ENCODE results near the gene CEP290. TPM values are rescaled to one million over a fixed set of nuclear protein-coding genes. Genes with fewer than 3 reads are reported as not detected.

The CEP290 gene
- total and polyA plus RNA-seq, 2 of the 13 experiments (the other 11 are each of a cell fraction or from before 2014, with no cell fraction given), result 2.4 to 10.8 TPM

DNA sequence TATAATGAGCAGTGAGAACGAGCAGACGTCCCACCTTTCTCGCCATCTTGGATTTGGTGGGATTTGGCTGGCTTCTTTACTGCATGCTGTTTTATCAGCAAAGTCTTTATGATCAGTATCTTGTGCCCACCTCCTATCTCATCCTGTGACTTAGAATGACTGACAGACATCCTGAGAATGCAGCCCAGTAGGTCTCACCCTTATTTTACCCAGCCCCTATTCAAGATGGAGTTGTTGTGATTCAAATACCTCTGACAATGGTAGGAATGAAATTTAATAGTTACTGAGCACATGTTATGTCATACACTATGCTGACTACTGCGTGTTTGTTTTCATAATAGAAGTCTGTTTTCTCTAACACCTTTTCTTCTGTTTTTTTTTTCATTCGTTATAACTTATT lies 2.1 kb upstream of the CEP290 start (continued):
- TF ChIP-seq, protein P1, sequence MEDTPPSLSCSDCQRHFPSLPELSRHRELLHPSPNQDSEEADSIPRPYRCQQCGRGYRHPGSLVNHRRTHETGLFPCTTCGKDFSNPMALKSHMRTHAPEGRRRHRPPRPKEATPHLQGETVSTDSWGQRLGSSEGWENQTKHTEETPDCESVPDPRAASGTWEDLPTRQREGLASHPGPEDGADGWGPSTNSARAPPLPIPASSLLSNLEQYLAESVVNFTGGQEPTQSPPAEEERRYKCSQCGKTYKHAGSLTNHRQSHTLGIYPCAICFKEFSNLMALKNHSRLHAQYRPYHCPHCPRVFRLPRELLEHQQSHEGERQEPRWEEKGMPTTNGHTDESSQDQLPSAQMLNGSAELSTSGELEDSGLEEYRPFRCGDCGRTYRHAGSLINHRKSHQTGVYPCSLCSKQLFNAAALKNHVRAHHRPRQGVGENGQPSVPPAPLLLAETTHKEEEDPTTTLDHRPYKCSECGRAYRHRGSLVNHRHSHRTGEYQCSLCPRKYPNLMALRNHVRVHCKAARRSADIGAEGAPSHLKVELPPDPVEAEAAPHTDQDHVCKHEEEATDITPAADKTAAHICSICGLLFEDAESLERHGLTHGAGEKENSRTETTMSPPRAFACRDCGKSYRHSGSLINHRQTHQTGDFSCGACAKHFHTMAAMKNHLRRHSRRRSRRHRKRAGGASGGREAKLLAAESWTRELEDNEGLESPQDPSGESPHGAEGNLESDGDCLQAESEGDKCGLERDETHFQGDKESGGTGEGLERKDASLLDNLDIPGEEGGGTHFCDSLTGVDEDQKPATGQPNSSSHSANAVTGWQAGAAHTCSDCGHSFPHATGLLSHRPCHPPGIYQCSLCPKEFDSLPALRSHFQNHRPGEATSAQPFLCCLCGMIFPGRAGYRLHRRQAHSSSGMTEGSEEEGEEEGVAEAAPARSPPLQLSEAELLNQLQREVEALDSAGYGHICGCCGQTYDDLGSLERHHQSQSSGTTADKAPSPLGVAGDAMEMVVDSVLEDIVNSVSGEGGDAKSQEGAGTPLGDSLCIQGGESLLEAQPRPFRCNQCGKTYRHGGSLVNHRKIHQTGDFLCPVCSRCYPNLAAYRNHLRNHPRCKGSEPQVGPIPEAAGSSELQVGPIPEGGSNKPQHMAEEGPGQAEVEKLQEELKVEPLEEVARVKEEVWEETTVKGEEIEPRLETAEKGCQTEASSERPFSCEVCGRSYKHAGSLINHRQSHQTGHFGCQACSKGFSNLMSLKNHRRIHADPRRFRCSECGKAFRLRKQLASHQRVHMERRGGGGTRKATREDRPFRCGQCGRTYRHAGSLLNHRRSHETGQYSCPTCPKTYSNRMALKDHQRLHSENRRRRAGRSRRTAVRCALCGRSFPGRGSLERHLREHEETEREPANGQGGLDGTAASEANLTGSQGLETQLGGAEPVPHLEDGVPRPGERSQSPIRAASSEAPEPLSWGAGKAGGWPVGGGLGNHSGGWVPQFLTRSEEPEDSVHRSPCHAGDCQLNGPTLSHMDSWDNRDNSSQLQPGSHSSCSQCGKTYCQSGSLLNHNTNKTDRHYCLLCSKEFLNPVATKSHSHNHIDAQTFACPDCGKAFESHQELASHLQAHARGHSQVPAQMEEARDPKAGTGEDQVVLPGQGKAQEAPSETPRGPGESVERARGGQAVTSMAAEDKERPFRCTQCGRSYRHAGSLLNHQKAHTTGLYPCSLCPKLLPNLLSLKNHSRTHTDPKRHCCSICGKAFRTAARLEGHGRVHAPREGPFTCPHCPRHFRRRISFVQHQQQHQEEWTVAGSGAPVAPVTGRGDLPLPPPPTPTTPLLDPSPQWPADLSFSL (CRISPR knock-in tag; IDR thresholded peaks at IDR 0.05), result no peak
- TF ChIP-seq KMT2B (CRISPR knock-in tag; IDR thresholded peaks at IDR 0.05) (no peak), TBX2 (CRISPR knock-in tag; IDR thresholded peaks at IDR 0.05; ENCODE audit: borderline replicate concordance) (no peak), NONO (IDR thresholded peaks at IDR 0.05) (no peak), NONO (CRISPR knock-in tag; conservative IDR thresholded peaks at IDR 0.05) (no peak), FOXP1 (IDR thresholded peaks at IDR 0.05) (no peak), FOXP1 (CRISPR knock-in tag; IDR thresholded peaks at IDR 0.05) (no peak)
- TF ChIP-seq, protein P2, sequence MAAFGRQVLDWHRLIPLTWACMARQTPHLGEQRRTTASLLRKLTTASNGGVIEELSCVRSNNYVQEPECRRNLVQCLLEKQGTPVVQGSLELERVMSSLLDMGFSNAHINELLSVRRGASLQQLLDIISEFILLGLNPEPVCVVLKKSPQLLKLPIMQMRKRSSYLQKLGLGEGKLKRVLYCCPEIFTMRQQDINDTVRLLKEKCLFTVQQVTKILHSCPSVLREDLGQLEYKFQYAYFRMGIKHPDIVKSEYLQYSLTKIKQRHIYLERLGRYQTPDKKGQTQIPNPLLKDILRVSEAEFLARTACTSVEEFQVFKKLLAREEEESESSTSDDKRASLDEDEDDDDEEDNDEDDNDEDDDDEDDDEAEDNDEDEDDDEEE (CRISPR knock-in tag; IDR thresholded peaks at IDR 0.05), result no peak
